GM12892 (cell line): Measurements from ENCODE around the gene ZNF699.
"Not testable (repeated sequence)": the region's sequence is repeated elsewhere in the genome, so short reads cannot be mapped to it uniquely, and the experiment has no call there.

ENCODE experiments used
- POLR2A ChIP-seq: IDR thresholded peaks from 2 replicates; pipeline ENCODE4 v1.6.1; 2011; ENCODE audit warnings: low read depth, low read length, control low read depth
- POLR2AphosphoS5 ChIP-seq: IDR thresholded peaks from 2 replicates; pipeline ENCODE4 v1.6.1; 2011; ENCODE audit warnings: low read depth, low read length, control low read depth

- not testable (repeated sequence) for TF ChIP-seq POLR2AphosphoS5, POLR2A
Observed at GRCh38 chr19:9321756-9322155, 12.1 kb upstream of the ZNF699 start.
